A375 (cell line): Measurements from ENCODE around the gene STEAP1. TPM values are rescaled to one million over a fixed set of nuclear protein-coding genes. Genes with fewer than 3 reads are reported as not detected.

ENCODE experiments used
- total RNA-seq: library from RNA; depleted of rRNA; stranded (reverse); fragments of >200 nt; shearing (Covaris generic); gene quantifications from 2 replicates; pipeline ENCODE4 v1.2.3, GENCODE V29; 2014; rRNA removed

The STEAP1 gene
- 3.8 and 5.6 TPM in 2 replicates for total RNA-seq

DNA sequence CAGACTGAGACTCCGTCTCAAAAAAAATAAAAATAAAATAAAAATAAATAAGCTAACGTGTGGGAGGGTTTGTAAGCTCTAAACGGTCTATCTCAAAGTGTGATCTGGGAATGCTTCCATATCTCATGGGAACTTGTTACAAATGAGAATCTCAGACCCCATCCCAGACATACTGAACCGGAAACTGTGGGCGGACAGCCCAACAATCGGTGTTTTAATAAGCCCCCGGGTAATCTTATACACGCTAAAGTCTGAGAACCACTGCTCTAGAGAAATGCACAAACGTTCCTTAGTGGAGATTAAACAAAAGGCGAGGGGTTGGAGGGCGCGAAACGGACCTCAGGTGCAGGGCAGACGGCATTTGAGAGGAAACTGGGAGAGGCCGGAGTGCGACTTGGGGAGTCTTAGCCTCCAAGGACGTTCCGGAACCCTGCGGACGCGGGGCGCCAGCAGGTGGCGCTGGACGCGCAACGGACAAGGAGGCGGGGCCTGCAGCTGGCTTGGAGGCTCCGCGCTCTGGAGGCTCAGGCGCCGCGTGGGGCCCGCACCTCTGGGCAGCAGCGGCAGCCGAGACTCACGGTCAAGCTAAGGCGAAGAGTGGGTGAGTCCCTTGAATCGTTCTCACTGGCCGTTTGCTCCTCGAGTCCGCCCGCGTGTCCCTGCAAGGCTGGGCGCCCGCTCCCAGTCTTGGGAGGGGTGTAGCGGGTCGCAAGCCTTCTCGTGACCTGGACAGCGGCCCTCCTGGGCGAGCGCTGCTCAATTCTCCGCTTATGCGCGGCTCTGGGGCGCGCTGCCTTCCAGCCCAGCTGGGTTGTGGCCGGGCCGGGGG, at the start of gene STEAP1:
TSS of gene STEAP1 (plus strand) at position 527 of the 829 bp plus-strand sequence. CDS start 5,320 bp downstream, outside the sequence.

DNA sequence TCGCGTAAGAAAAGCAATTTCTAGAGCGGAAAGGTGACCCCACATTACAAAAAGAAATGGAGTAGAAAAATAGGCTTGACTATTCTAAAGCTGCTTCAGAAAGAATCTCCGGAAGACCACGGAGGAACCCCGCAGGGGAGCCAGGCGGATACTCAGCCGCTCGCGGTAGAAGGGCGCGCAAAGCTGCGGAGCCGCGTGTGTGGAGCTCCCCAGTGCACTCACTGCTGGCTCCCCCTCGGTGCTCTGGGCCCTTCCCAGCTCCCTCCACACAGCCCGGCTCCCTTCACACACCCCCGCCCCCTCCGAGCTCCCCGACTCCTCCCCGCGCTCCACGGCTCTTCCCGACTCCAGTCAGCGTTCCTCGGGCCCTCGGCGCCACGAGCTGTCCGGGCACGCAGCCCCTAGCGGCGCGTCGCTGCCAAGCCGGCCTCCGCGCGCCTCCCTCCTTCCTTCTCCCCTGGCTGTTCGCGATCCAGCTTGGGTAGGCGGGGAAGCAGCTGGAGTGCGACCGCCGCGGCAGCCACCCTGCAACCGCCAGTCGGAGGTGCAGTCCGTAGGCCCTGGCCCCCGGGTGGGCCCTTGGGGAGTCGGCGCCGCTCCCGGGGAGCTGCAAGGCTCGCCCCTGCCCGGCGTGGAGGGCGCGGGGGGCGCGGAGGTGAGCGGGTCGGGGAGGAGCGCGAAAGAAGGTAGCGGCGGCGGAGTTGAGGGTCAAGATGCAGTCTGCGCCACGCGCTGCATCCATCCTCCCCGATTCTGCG, 57.3 kb downstream of the STEAP1 start, which contains the start of gene STEAP2:
TSS of gene STEAP2 (plus strand) at position 350 of the 758 bp plus-strand sequence. CDS start 13,343 bp downstream, outside the sequence.

Other genes starting within 250 kb of the STEAP1 start
- gene STEAP2, start 57.3 kb downstream of the STEAP1 start, total RNA-seq = 0.64 and 2.5 TPM in 2 replicates
- 4.8 and 13.1 TPM in 2 replicates for gene CFAP69, start 90.7 kb downstream of the STEAP1 start, total RNA-seq
- gene FAM237B, start 166.8 kb downstream of the STEAP1 start, total RNA-seq = not detected in 2 replicates
- gene GTPBP10, start 192.2 kb downstream of the STEAP1 start, total RNA-seq = 15.7 and 23.7 TPM in 2 replicates
- gene CLDN12, start 249.0 kb downstream of the STEAP1 start, total RNA-seq = 25.1 and 25.7 TPM in 2 replicates